CD4-positive, alpha-beta T cell treated with Interleukin-21 for 1 hour (primary cell): Measurements from ENCODE around the gene CDC42SE2.
A peak's percentile ranks its signal among the peaks of the same experiment; 100 is the strongest.

Source experiments
- DNase-seq: peaks from one replicate; pipeline ENCODE4 v3.0.0-alpha.2; 2020

Gene CDC42SE2

GRCh38 chr5:131263648-131264450 lies at the start of gene CDC42SE2:
CDC42SE2 (plus strand) TSS chr5:131264053; CDS start chr5:131359494, 95,441 bp downstream.
- DNase-seq = peak; percentile 88

- no peak for DNase-seq
Observed at GRCh38 chr5:131214609-131215227, 49.1 kb upstream of the CDC42SE2 start.

GRCh38 chr5:131217791-131218190 lies 46.1 kb upstream of the CDC42SE2 start:
- no peak for DNase-seq

- no peak for DNase-seq
Observed at GRCh38 chr5:131218392-131218791, 45.5 kb upstream of the CDC42SE2 start.

- DNase-seq = no peak
Observed at GRCh38 chr5:131220566-131220965, 43.3 kb upstream of the CDC42SE2 start.

- DNase-seq = no peak
Observed at GRCh38 chr5:131221008-131221703, 42.7 kb upstream of the CDC42SE2 start.

- no peak for DNase-seq
Observed at GRCh38 chr5:131221888-131222287, 42.0 kb upstream of the CDC42SE2 start.

GRCh38 chr5:131222731-131223130 lies 41.1 kb upstream of the CDC42SE2 start:
- no peak for DNase-seq

- DNase-seq = no peak
Observed at GRCh38 chr5:131223751-131224386, 40.0 kb upstream of the CDC42SE2 start.

- DNase-seq = peak; percentile 32
Observed at GRCh38 chr5:131224387-131225201, 39.3 kb upstream of the CDC42SE2 start.

GRCh38 chr5:131225282-131225974 lies 38.4 kb upstream of the CDC42SE2 start:
- DNase-seq = no peak

GRCh38 chr5:131226899-131227298 lies 37.0 kb upstream of the CDC42SE2 start:
- no peak for DNase-seq

GRCh38 chr5:131228646-131229045 lies 35.2 kb upstream of the CDC42SE2 start:
- DNase-seq = no peak

GRCh38 chr5:131229623-131230022 lies 34.2 kb upstream of the CDC42SE2 start:
- DNase-seq = no peak

- DNase-seq = no peak
Observed at GRCh38 chr5:131230406-131230805, 33.4 kb upstream of the CDC42SE2 start.

- no peak for DNase-seq
Observed at GRCh38 chr5:131239686-131240085, 24.2 kb upstream of the CDC42SE2 start.

GRCh38 chr5:131242728-131243255 lies 21.1 kb upstream of the CDC42SE2 start:
- no peak for DNase-seq

GRCh38 chr5:131245312-131245711 lies 18.5 kb upstream of the CDC42SE2 start:
- no peak for DNase-seq

- DNase-seq = no peak
Observed at GRCh38 chr5:131245948-131246347, 17.9 kb upstream of the CDC42SE2 start.

- no peak for DNase-seq
Observed at GRCh38 chr5:131246504-131246903, 17.3 kb upstream of the CDC42SE2 start.

- DNase-seq = peak; percentile 35
Observed at GRCh38 chr5:131250751-131251475, 12.9 kb upstream of the CDC42SE2 start.
